Measurements from ENCODE around the gene HECW1.

HECW1 gene

GRCh38 chr7:43444711-43445578, 332.5 kb downstream of the HECW1 start:
- no peak for DNase-seq

GRCh38 chr7:43449577-43449976, 337.1 kb downstream of the HECW1 start:
- DNase-seq: no peak

GRCh38 chr7:43450894-43451293, 338.4 kb downstream of the HECW1 start:
- DNase-seq: no peak

GRCh38 chr7:43454936-43455518, 342.6 kb downstream of the HECW1 start:
- DNase-seq: peak; percentile 24 to 52

GRCh38 chr7:43456200-43456599, 343.8 kb downstream of the HECW1 start:
- DNase-seq: no peak

GRCh38 chr7:43458330-43459018, 346.0 kb downstream of the HECW1 start:
- DNase-seq: no peak

- DNase-seq: no peak
Measured at GRCh38 chr7:43459019-43459337, 346.5 kb downstream of the HECW1 start.

- DNase-seq: no peak
Measured at GRCh38 chr7:43460733-43461348, 348.4 kb downstream of the HECW1 start.

GRCh38 chr7:43461349-43462024, 349.0 kb downstream of the HECW1 start:
- DNase-seq: no peak

- no peak for DNase-seq
Measured at GRCh38 chr7:43462836-43463235, 350.4 kb downstream of the HECW1 start.

GRCh38 chr7:43463401-43463980, 351.0 kb downstream of the HECW1 start:
- no peak for DNase-seq

GRCh38 chr7:43465581-43466554, 353.4 kb downstream of the HECW1 start:
- DNase-seq: peak in 1 of 2 experiments; percentile 6

- no peak for DNase-seq
Measured at GRCh38 chr7:43467406-43467805, 355.0 kb downstream of the HECW1 start.

GRCh38 chr7:43467846-43468245, 355.4 kb downstream of the HECW1 start:
- DNase-seq: no peak

- no peak for DNase-seq
Measured at GRCh38 chr7:43469051-43469450, 356.6 kb downstream of the HECW1 start.

GRCh38 chr7:43470110-43470509, 357.7 kb downstream of the HECW1 start:
- DNase-seq: no peak

- DNase-seq: no peak
Measured at GRCh38 chr7:43475983-43476382, 363.5 kb downstream of the HECW1 start.

- no peak for DNase-seq
Measured at GRCh38 chr7:43476896-43477295, 364.4 kb downstream of the HECW1 start.

GRCh38 chr7:43479042-43479441, 366.6 kb downstream of the HECW1 start:
- DNase-seq: peak in 1 of 2 experiments; percentile 11

GRCh38 chr7:43479543-43479942, 367.1 kb downstream of the HECW1 start:
- DNase-seq: no peak

GRCh38 chr7:43480581-43480980, 368.1 kb downstream of the HECW1 start:
- no peak for DNase-seq
